Measurements from ENCODE around the gene KRT4. TPM values are rescaled to one million over a fixed set of nuclear protein-coding genes. Genes with fewer than 3 reads are reported as not detected.

KRT4 gene
- total and polyA plus RNA-seq, 7 donors, result 0.86 to 18.6 TPM; not detected in 5

GRCh38 chr12:52788192-52788875 lies 25.6 kb downstream of the KRT4 start:
- DNase-seq, result no peak
- Histone ChIP-seq H3K27me3 (peaks cover 5 to 48% (median 14%) of the 10 kb centered on the region in 3 donors), H3K9me3 (no peaks in the 10 kb centered on the region), H3K4me3 (no peak overlapping the region), H3K36me3 (no peaks in the 10 kb centered on the region), H3K27ac (no peak overlapping the region), H3K4me1 (peaks cover 0 to 9% (median 2%) of the 10 kb centered on the region in 4 donors)
- 65 to 75% methylated on average over 6 of the region's 6 CpGs for WGBS, 2 donors
- intact Hi-C loops (cut with DNase I), result no loop called here
- TF ChIP-seq, protein P1, sequence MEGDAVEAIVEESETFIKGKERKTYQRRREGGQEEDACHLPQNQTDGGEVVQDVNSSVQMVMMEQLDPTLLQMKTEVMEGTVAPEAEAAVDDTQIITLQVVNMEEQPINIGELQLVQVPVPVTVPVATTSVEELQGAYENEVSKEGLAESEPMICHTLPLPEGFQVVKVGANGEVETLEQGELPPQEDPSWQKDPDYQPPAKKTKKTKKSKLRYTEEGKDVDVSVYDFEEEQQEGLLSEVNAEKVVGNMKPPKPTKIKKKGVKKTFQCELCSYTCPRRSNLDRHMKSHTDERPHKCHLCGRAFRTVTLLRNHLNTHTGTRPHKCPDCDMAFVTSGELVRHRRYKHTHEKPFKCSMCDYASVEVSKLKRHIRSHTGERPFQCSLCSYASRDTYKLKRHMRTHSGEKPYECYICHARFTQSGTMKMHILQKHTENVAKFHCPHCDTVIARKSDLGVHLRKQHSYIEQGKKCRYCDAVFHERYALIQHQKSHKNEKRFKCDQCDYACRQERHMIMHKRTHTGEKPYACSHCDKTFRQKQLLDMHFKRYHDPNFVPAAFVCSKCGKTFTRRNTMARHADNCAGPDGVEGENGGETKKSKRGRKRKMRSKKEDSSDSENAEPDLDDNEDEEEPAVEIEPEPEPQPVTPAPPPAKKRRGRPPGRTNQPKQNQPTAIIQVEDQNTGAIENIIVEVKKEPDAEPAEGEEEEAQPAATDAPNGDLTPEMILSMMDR (IDR thresholded peaks at IDR 0.05), result no peak
- TF ChIP-seq POLR2AphosphoS5 (IDR thresholded peaks at IDR 0.05) (no peak), POLR2A (IDR thresholded peaks at IDR 0.05) (no peak), EP300 (IDR thresholded peaks at IDR 0.05) (no peak)

GRCh38 chr12:52787324-52788191 lies 26.4 kb downstream of the KRT4 start:
- WGBS, 2 donors, result 75 to 81% methylated on average over 6 of the region's 6 CpGs
- intact Hi-C loops (cut with DNase I), result no loop called here

DNA sequence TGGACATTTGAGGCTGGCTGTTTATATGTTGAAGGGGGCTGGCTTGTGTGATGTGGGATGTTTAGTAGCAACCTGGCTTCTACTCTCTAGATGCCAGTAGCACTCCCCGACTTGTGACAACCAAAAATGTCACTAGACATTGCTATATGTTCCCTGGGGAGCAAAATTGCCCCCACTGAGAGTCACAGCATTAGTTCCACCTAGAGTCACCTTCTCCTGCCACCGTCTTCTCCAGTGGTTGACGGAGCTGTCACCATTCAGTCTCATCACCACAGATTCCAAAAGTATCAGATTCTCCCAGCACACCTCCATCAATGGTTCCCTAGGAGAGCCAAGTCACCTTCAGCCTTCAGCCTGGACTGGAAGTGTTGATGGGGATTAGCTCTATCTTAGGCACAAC lies 29.0 kb downstream of the KRT4 start:
- Histone ChIP-seq H3K4me3 (no peak overlapping the region), H3K27ac (no peak overlapping the region), H3K9me3 (no peaks in the 10 kb centered on the region), H3K27me3 (peaks cover 0 to 29% (median 5%) of the 10 kb centered on the region in 3 donors), H3K36me3 (no peaks in the 10 kb centered on the region), H3K4me1 (peaks cover 0 to 3% (median under 1%) of the 10 kb centered on the region in 4 donors)
- 85 to 86% methylated on average over 3 of the region's 3 CpGs for WGBS, 2 donors
- no peak for DNase-seq
- intact Hi-C loops (cut with DNase I), result no loop called here
- TF ChIP-seq, protein P1 (IDR thresholded peaks at IDR 0.05), result no peak
- no peak for TF ChIP-seq POLR2AphosphoS5 (IDR thresholded peaks at IDR 0.05)
- no peak for TF ChIP-seq EP300 (IDR thresholded peaks at IDR 0.05)
- no peak for TF ChIP-seq POLR2A (IDR thresholded peaks at IDR 0.05)

More at GRCh38 chr12:52787324-52788191, 26.4 kb downstream of the KRT4 start:
- no peak for DNase-seq
- H3K27me3 ChIP-seq, result peaks cover 5 to 48% (median 14%) of the 10 kb centered on the region in 3 donors
- no peaks in the 10 kb centered on the region for H3K9me3 ChIP-seq
- H3K4me1 ChIP-seq, result peaks cover 0 to 9% (median 2%) of the 10 kb centered on the region in 4 donors
- no peaks in the 10 kb centered on the region for H3K36me3 ChIP-seq
- TF ChIP-seq POLR2A (IDR thresholded peaks at IDR 0.05) (no peak), EP300 (IDR thresholded peaks at IDR 0.05) (no peak), POLR2AphosphoS5 (IDR thresholded peaks at IDR 0.05) (no peak)
- TF ChIP-seq, protein P1 (IDR thresholded peaks at IDR 0.05), result no peak
- no peak overlapping the region for H3K27ac ChIP-seq
- no peak overlapping the region for H3K4me3 ChIP-seq

GRCh38 chr12:52783563-52784316 lies 30.2 kb downstream of the KRT4 start:
- Histone ChIP-seq H3K4me1 (no peaks in the 10 kb centered on the region), H3K4me3 (no peak overlapping the region), H3K27me3 (peaks cover 0 to 18% (median 0%) of the 10 kb centered on the region in 3 donors), H3K36me3 (no peaks in the 10 kb centered on the region), H3K9me3 (no peaks in the 10 kb centered on the region), H3K27ac (no peak overlapping the region)
- DNase-seq, result no peak
- WGBS, 2 donors, result 86% methylated on average over 7 of the region's 7 CpGs
- intact Hi-C loops (cut with DNase I), result no loop called here
- no peak for TF ChIP-seq POLR2A (IDR thresholded peaks at IDR 0.05)
- TF ChIP-seq EP300 (IDR thresholded peaks at IDR 0.05), result no peak
- TF ChIP-seq POLR2AphosphoS5 (IDR thresholded peaks at IDR 0.05), result no peak
- TF ChIP-seq, protein P1 (IDR thresholded peaks at IDR 0.05), result no peak
